DMS53 (cell line): ENCODE measurements around the gene LTBP1.
"Not testable (repeated sequence)": the region's sequence is repeated elsewhere in the genome, so short reads cannot be mapped to it uniquely, and the experiment has no call there.

Experiments used
- DNase-seq: peaks from one replicate; lab custom pipeline; 2025; lab: John Stamatoyannopoulos, UW

LTBP1 gene

DNA sequence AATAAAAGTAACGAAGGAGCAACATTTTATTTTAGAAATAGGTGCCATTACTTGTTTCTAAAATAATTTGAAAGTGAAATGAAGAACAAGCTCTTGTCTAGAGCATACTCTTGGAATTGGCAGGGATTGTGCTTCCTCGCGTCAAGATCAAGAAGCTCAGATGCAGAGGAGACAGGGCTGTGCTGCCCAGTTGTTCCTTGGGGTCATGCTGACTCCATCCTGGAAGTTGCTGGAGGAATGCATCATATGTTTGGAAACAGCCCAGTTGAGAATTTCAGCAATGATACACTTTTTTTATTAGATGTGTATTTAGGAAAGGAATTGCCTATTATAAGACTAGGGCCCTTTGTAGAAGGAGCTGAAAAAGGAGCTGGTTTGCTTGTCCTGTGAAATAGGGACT, 17.2 kb downstream of the LTBP1 start:
- DNase-seq = no peak

DNA sequence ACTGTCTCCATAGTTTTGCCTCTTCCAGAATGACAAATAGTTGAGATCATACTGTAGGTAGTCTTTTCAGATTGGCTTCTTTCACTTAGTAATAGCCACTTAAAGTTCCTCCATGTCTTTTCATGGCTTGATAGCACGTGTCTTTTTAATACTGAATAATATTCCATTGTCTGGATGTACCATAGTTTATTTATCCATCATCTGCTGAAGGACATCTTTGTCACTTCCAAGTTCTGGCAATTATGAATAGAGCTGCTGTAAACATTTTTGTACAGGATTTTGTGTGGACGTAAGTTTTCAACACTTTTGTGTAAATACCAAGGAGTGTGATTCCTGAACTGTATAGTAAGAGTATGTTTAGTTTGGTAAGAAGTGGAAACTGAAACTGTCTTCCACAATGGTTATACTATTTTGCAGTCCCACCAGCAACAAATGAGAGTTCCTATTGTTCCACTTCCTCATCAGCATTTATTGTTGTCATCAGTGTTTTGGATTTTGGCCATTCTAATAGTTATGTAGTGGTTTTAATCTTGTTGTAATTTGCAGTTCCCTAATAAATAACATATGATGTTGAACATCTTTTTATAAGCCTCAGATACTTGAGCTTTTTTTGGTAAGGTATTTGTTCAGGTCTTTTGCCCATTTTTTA, 18.9 kb downstream of the LTBP1 start:
- DNase-seq = no peak

DNA sequence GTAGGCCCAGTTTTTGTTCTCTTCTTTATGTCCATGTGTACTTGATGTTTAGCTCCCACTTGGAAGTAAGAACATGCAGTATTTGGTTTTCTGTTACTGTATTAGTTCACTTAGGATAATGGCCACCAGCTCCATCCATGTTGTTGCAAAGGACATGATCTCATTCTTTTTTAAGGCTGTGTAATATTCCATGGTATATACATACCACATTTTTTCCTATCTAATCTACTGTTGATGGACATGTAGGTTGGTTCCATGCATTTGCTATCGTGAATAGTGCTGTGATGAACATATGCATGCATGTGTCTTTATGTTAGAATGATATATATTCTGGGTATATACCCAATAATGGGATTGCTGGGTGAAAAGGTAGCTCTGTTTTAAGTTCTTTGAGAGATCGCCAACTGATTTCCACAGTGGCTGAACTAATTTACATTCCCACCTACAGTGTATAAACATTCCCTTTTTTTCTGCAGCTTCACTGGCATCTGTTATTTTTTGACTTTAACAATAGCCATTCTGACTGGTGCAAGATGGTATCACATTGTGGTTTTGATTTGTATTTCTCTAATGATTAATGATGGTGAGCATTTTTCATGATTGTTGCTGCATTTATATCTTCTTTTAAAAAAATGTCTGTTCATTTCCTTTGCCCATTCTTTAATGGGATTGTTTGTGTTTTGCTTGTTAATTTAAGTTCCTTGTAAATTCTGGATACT, 22.9 kb downstream of the LTBP1 start:
- no peak for DNase-seq

DNA sequence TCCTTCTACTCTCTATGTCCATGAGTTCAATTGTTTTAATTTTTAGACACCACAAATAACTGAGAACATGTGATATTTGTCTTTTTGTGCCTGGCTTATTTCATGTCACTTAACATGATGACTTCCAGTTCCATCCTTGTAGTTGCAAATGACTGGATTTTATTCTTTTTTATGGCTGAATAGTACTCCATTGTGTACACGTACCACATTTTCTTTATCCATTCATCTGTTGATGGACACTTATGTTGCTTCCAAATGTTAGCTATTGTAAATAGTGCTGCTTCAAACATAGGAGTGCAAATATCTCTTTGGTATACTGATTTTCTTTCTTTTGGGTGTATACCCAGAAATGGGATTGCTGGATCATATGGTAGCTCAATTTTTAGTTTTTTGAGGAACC, 27.0 kb downstream of the LTBP1 start:
- not testable (repeated sequence) for DNase-seq

DNA sequence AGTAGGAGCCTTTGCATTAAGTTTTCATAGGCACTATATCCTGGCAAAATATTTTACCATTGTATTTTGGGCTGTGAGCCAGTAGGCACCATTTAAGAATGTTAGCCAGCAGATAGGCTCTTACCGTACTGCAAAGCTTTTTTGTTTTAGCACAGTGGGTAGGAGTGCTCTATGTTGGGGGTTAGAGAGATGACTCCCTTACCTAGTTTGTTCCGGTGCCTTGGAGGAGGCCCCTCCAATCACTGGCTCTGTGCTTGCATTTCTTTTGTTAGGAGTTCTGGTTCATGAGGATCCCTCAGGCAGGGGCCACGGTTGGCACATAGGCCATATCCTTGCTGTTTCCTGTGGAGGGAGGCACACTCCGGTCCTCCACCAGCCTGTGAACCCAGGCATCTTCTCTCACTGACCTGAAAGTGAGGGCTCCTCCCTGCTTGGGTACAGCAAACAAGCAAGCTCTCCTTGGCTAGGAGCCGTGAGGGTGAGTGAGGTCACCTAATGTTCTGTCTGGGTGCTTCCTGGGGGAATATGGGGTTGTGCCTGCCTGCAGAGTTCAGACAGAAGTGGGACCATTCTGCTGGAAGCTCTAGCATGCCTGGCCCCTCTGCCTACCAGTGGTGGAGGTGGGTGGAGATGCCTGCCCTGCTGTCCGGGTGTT, 29.8 kb downstream of the LTBP1 start:
- DNase-seq = no peak

DNA sequence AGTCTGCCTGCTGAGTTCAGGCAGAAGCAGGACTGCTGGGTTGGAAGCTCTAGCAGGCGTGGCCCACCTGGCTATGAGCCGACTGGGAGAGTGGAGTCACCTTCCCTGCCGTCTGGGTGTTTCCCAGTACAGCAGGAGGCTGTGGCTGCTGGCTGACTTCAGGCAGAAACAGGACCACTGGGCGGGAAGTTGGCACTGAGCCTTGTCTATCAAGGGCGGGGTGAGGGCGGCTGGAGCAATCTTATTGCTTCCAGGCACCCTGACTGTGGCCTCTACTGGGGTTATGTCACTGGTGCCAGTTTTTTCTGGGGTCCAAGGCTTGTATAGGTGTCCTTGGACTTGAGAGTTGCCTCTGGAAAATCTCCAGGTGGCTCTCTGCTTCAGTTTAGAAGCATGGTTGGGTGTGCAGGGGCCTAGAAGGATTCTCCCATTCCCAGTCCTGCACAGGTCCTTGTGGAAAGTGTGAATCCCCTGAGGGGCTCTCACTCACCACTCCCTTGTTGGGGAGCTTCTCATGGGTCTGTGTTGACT, 30.5 kb downstream of the LTBP1 start:
- DNase-seq = no peak

DNA sequence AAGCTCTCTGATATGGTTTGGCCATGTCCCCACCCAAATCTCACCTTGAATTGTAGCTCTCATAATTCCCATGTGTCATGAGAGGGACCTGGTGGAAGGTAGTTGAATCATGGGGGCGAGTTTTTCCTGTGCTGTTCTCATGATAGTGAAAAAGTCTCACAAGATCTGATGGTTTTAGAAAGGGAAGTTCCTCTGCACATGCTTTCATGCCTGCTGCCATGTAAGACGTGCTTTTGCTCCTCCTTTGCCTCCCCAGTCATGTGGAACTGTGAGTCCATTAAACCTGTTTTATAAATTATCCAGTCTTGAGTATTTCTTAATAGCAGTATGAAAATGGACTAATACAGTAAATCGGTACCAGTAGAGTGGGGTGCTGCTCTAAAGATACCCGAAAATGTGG, 34.9 kb downstream of the LTBP1 start:
- DNase-seq = no peak

DNA sequence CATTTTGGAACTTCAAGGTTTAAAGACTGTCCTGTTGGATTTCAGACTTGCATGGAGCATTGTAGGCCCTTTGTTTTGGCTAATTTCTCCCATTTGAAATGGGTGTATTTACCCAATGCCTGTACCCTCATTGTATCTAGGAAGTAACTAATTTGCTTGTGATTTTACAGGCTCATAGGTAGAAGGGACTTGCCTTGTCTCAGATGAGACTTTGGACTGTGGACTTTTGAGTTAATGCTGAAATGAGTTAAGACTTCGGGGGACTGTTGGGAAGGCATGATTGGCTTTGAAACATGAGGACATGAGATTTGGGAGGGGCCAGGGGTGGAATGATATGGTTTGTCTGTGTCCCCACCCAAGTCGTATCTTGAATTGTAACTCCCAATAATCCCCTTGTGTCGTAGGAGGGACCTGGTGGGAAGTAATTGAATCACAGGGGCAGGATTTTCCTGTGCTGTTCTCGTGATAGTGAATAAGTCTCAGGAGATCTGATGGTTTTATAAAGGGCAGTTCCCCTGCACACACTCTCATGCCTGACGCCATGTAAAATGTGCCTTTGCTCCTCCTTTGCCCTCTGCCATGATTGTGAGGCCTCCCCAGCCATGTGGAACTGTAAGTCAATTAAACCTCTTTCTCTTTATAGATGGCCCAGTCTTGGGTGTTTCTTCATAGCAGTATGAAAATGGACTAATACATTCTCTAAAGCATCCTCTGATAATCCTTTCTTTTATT, 36.6 kb downstream of the LTBP1 start:
- DNase-seq = not testable (repeated sequence)

DNA sequence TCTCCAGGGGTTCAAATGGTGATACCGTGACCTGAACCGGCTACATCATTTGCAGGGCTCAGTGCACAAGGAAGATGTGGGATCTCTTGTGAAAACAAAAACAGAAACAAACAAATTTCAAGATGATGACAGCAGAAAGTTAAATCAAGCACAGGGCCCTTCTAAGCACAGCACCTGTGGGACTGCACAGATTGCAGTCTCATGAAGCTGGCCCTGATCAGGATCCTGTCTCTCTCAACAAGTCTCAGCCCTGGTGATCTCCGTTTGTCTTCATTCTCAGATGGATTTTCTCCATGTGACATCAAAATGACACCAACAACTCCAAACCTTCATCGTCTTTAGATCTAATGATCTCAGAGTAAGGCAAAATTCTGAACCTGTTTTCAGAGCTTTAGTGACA, 39.7 kb downstream of the LTBP1 start:
- DNase-seq = no peak

DNA sequence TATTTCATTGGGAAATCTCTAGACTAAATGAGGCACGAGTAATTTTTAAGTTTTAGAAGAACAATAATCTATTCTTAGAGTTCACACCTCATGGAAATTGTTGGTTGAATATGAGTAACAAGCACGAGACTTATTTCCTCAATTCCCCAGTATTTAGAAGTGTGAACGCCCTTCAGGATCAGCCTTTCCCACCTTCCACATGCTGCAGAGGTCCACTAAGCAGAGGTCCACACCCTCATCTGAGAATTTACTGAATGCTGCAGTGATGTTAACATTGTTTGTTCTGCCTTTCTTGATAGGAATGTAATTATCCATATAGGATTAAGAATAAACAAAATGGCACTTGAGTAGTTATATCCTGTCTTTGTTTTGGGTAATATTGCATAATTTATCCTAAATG, 41.8 kb downstream of the LTBP1 start:
- no peak for DNase-seq

DNA sequence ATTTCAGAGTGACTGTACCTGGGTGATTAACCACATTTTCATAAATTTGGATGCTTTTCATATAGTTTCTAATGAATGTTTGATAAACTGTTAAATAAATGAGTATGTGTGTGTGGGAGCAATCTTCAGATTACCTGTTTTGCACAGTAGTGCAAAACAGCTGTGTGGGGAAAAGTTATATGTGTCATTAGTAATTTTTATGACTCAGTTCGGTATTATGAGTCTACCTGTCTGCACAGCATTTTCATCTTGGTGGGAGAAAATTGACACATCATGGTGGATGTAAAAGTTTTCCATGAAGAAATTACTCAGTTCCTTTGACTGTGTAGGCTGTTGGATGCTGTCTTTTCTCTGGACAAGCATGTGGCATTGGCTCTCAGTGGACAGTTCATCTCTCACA, 43.8 kb downstream of the LTBP1 start:
- DNase-seq = no peak

DNA sequence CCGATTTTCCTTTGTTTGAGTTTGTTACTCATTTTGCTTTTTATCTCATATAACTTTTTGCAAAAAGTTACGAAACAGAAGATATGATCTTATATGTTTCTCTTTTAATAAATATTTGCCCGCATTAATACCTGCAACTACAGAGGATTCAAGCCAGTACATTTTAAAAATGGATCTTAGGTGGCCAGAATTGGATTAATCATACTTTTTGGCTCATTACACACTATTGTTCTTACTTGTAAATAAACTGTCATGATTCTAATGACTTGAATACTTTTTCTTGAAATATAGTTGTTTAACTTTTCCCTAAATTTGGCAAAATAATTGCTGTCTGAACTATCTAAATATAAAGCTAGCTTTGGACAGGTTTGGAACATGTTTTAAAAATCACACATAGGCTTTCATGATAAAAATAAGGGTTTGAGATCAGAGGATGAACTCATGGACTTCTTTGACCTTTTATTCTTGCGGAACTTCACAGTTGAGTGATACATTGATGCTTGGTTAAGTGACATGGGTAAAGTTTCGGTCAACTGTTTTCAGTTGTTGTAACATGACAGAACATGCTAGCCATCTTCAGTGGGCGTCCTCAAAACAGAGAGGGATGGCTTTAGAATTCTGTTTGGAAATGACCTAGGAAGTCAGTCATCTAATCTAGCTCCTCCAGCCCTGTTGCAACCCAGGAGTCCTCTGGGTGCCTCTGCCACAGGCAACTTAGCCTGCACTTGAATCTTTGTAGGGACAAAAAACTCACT, 44.5 kb downstream of the LTBP1 start:
- DNase-seq = no peak

DNA sequence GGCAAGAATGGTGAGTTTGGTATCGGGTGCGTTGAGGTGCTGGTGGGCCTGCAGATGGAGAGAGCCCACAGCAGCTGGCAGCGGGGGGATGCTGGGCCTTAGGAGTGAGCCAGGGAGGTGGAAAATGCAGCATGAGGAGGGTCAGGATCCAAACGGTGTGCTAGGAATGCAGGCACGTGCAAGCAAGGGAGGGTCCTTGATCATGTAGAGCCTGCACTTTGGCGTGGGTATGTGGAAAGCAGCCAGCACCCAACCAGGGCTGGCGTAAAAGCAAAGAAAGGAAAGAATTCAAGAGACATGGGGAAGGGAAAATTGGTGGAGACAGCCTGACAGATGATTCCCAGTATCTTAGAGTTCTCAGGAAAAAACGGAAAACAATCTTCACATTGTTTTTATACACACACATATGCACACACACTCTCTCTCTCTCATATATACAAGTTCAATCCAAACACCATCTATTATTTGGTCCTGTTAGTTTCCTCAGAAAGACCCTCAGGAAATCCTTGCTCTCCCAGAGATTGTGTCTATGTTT, 46.3 kb downstream of the LTBP1 start:
- DNase-seq = no peak

DNA sequence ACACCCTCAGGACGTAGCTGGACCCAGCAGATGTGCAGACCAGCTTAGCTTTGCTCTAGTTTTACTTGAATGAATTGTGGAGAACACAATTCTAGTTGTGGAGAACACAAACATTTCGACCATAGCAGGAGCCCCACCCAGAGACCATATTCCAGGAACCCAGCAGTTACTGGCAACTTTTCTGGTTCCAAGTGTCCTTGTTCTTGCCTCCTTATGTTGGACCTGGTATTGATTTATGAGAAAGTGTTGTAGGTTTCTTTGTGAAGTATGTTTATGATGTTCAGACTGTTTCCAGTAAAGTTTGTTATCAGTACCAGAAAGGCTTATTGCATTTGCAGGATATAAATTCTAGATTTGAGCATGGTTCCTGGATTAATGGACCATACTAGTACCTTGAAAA, 51.0 kb downstream of the LTBP1 start:
- DNase-seq = no peak

DNA sequence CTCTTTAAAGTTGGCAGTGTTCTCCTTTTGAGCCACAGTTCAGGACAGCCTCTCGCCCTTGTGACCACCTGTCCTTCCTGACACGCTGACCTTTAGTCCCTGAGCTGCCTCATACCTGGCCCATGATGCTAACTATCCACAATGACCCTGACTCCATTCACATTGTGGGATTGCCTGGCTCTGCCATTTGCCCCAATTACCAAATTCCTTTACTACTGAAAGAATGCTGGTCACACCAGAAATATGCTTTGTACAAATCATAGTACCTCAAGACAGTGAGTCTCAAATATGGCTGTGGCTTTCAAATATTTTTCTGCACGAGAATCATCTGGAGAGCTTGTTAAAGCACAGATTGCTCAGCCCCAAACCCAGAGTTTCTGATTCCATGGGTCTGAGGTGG, 54.2 kb downstream of the LTBP1 start:
- no peak for DNase-seq

DNA sequence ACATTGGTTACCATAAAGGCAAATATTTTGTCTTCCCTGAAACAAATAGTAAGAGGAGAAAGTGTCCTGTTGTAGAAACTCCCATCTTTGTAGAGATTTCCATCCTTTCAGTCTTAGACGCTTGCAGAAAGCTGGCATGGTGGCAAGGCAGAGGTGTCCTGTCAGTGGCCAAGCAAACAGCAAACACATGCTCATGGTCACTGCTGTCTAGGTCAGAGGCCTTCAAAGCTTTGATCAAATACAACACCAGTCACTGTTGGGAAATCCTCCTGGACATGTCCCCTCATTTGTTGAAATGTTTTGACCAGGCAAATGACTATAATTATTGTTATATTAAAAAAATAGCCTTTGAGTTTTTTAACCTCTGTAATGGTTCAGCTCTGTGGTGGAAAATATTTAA, 55.1 kb downstream of the LTBP1 start:
- DNase-seq = no peak

DNA sequence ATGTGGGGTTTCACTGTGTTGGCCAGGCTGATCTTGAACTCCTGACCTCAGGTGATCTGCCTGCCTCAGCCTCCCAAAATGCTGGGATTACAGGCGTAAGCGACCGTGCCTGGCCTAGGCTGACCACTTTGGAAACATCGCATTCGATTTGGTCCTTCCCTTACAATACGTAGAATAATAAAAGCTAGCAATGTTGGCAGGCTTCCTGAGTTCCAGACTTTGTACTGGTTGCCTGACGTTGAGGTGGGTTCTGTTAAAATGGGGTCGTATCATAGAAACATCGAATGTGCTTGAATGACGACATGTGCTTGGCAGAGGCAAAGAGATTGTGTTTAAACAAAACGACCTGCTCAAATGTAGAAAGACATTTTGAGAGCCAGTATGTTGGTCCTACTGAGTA, 56.1 kb downstream of the LTBP1 start:
- no peak for DNase-seq

DNA sequence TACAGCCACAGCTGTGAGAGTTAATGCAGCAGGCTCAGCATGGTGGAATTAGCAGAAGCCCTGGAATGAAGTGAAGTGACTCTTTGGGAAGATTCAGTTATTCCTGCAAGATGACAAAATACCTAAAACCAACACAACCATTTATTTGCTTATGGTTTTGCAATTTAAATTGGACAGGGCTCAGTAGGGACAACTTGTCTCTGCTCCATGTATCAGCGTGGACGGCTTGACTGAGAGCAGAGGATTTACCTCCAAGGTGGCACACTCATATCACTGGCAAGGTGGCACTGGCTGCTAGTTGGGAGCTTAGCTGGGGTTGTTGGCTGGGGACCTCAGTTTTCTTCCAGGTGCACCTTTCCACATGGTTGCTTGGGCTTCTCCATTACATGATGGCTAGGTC, 58.3 kb downstream of the LTBP1 start:
- no peak for DNase-seq

DNA sequence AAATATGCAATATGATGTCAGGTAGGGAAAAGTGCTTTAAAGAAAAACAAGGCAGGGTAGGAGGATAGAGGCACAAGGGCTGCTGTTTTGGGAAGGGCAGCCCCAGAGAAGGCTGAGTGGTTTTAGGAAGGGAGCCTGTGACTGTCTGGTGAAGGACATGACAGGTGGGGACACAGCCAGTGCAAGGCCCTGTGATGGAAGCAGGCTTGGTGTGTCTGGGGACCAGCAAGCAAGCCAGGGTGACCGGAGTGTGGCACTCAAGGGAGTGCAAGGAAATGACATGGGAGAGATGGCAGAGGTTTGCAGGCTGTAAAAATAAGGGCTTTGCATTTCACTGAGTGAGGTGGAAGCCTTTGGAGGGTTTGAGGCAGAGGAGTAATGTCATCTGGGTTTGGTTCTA, 62.0 kb downstream of the LTBP1 start:
- DNase-seq = no peak

DNA sequence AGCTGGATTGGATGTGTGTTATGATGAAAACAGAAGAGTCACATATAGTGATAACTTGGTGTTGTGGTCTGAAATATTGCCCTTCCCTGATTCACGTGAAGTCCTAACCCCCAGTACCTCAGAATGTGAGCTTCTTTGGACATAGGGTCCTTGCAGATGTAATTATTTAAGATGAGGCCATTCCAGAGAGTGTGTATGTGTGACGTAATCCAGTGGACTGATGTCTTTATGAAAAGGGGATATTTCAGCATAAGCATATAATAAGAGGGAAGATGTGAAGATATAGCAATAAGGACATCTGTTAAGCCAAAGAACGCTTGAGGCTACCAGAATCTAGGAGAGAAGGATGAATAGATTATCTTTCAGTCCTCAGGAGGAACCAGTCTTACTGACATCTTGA, 62.5 kb downstream of the LTBP1 start:
- DNase-seq = no peak

DNA sequence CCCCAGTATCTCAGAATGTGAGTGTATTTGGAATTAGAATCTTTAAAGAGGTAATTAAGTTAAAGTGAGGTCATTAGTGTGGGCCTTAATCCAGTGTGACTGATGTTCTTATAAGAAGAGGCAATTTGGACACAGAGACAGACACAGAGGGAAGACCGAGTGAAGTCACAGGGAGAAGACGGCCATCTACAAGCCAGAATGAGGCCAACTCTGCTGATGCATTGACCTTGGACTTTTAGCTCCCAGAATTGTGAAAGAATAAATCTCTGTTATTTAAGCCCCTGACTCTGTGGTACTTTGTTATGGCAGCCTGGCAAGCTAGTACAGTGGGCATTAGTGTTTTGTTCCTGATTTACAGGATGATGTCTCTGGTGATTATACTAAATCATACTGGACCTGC, 64.6 kb downstream of the LTBP1 start:
- DNase-seq = no peak

DNA sequence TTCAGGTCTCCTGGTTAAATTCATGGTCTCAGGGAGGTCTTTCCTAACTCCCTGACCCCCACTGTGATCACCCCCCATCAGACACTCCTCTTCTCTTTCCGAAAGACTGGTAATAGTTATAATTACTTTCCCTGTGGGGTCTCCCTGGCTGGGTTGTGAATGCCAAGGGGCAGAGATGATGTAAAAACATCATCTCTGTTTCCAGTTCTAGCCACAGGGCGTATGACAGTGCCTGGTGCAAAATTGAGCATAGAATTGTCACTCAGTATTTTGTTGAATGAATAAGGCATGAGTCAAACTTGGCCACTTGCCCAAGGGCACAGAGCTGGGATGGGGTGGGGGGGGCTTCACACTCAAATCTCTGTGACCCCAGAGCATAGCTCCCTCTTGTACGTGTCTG, 65.2 kb downstream of the LTBP1 start:
- no peak for DNase-seq
